MM.1S (cell line): ENCODE data around the gene DIPK1C.

ENCODE experiments used
- DNase-seq: peaks from one replicate; pipeline ENCODE4 v3.0.0-alpha.2; 2015
- H2AFZ ChIP-seq: fragments of 300-600 bp; sonication (generic); 2 replicates; pipeline ENCODE4 v1.6.0; 2016; ENCODE audit warnings: antibody characterized with exemption, low read length
- H3F3A ChIP-seq: fragments of 300-600 bp; sonication (generic); 2 replicates; pipeline ENCODE4 v1.6.1; 2016; ENCODE audit warnings: mild to moderate bottlenecking, antibody characterized with exemption, low read length, moderate library complexity, mixed read lengths; ENCODE audit not compliant: insufficient read depth
- H3K27ac ChIP-seq: fragments of 300-600 bp; sonication (generic); 2 replicates; pipeline ENCODE4 v1.5.1; 2016; ENCODE audit warnings: mild to moderate bottlenecking, low read length
- H3K27me3 ChIP-seq: fragments of 300-600 bp; sonication (generic); replicated peaks from 2 replicates; pipeline ENCODE4 v1.6.0; 2016; ENCODE audit warnings: low read length; ENCODE audit not compliant: insufficient read depth
- H3K36me3 ChIP-seq: fragments of 300-600 bp; sonication (generic); replicated peaks from 2 replicates; pipeline ENCODE4 v1.6.1; 2016; ENCODE audit warnings: mild to moderate bottlenecking, low read length, mixed read lengths; ENCODE audit not compliant: insufficient read depth
- H3K4me1 ChIP-seq: fragments of 300-600 bp; sonication (generic); 2 replicates; pipeline ENCODE4 v1.6.1; 2016; ENCODE audit warnings: low read length, mixed read lengths
- H3K4me2 ChIP-seq: fragments of 300-600 bp; sonication (generic); 2 replicates; pipeline ENCODE4 v1.6.0; 2016; ENCODE audit warnings: low read depth, low read length
- H3K4me3 ChIP-seq: fragments of 300-600 bp; sonication (generic); 2 replicates; pipeline ENCODE4 v1.5.1; 2016; ENCODE audit warnings: low read length, mixed read lengths
- H3K79me2 ChIP-seq: fragments of 300-600 bp; sonication (generic); 2 replicates; pipeline ENCODE4 v1.6.1; 2016; ENCODE audit warnings: mixed run types, low read length, mixed read lengths
- H3K9ac ChIP-seq: fragments of 300-600 bp; sonication (generic); 2 replicates; pipeline ENCODE4 v1.6.1; 2016; ENCODE audit warnings: low read length, mixed read lengths
- H3K9me2 ChIP-seq: fragments of 300-600 bp; sonication (generic); replicated peaks from 2 replicates; pipeline ENCODE4 v1.6.1; 2016; ENCODE audit warnings: mild to moderate bottlenecking, low read length, mixed read lengths; ENCODE audit not compliant: insufficient read depth
- H3K9me3 ChIP-seq: fragments of 300-600 bp; sonication (generic); replicated peaks from 2 replicates; pipeline ENCODE4 v1.6.1; 2016; ENCODE audit warnings: mild to moderate bottlenecking, low read length, mixed read lengths; ENCODE audit not compliant: insufficient read depth
- H4K20me1 ChIP-seq: fragments of 300-600 bp; sonication (generic); 2 replicates; pipeline ENCODE4 v1.6.1; 2016; ENCODE audit warnings: mild to moderate bottlenecking, low read length, moderate library complexity, mixed read lengths; ENCODE audit not compliant: insufficient read depth
- CTCF ChIP-seq: fragments of 300-600 bp; sonication (generic); IDR thresholded peaks from 2 replicates; pipeline ENCODE4 v1.5.1; 2016; ENCODE audit warnings: antibody characterized with exemption, low read length, mixed read lengths
- EZH2 ChIP-seq: fragments of 300-600 bp; sonication (generic); optimal IDR thresholded peaks from 2 replicates; pipeline ENCODE3; 2017; ENCODE audit warnings: low read depth, mild to moderate bottlenecking, antibody characterized with exemption, low read length, mixed read lengths
- EZH2phosphoT487 ChIP-seq: fragments of 300-600 bp; sonication (generic); IDR thresholded peaks from 2 replicates; pipeline ENCODE4 v1.6.1; 2018; ENCODE audit warnings: antibody characterized with exemption, low read length

The DIPK1C gene

GRCh38 chr18:74450626-74451025 lies 6.5 kb downstream of the DIPK1C start:
- no peak overlapping the region for H3K27ac ChIP-seq

GRCh38 chr18:74447404-74448152 lies 9.5 kb downstream of the DIPK1C start:
- TF ChIP-seq CTCF (no peak), EZH2phosphoT487 (no peak), EZH2 (no peak)
- Histone ChIP-seq H3K79me2 (no peaks in the 10 kb centered on the region), H3K9me2 (no peaks in the 10 kb centered on the region), H3K4me1 (no peaks in the 10 kb centered on the region), H3K4me2 (no peak overlapping the region), H3F3A (no peaks in the 10 kb centered on the region), H3K9ac (no peak overlapping the region), H2AFZ (no peak overlapping the region), H3K27ac (no peak overlapping the region), H3K27me3 (no peaks in the 10 kb centered on the region), H3K36me3 (no peaks in the 10 kb centered on the region), H3K4me3 (no peak overlapping the region), H3K9me3 (no peaks in the 10 kb centered on the region), H4K20me1 (no peaks in the 10 kb centered on the region)
- DNase-seq = no peak

More at GRCh38 chr18:74450626-74451025, 6.5 kb downstream of the DIPK1C start:
- no peak overlapping the region for H3K4me2 ChIP-seq
- H3K9ac ChIP-seq = no peak overlapping the region
- no peaks in the 10 kb centered on the region for H3K27me3 ChIP-seq
- no peaks in the 10 kb centered on the region for H3K9me2 ChIP-seq
- no peaks in the 10 kb centered on the region for H3K4me1 ChIP-seq
- no peak overlapping the region for H3K4me3 ChIP-seq
- H4K20me1 ChIP-seq = no peaks in the 10 kb centered on the region
- H3K36me3 ChIP-seq = no peaks in the 10 kb centered on the region
- H3K9me3 ChIP-seq = no peaks in the 10 kb centered on the region
- no peak overlapping the region for H2AFZ ChIP-seq
- no peak for DNase-seq
- no peaks in the 10 kb centered on the region for H3K79me2 ChIP-seq
- TF ChIP-seq EZH2phosphoT487 (no peak), CTCF (no peak), EZH2 (no peak)
- no peaks in the 10 kb centered on the region for H3F3A ChIP-seq

GRCh38 chr18:74446631-74447403 lies 10.3 kb downstream of the DIPK1C start:
- no peak for DNase-seq
- Histone ChIP-seq H3K27me3 (no peaks in the 10 kb centered on the region), H3K9me3 (no peaks in the 10 kb centered on the region), H2AFZ (no peak overlapping the region), H3K4me2 (no peak overlapping the region), H3K9me2 (no peaks in the 10 kb centered on the region), H3K27ac (no peak overlapping the region), H4K20me1 (no peaks in the 10 kb centered on the region), H3F3A (no peaks in the 10 kb centered on the region), H3K79me2 (no peaks in the 10 kb centered on the region), H3K36me3 (no peaks in the 10 kb centered on the region), H3K4me1 (no peaks in the 10 kb centered on the region), H3K4me3 (no peak overlapping the region), H3K9ac (no peak overlapping the region)
- no peak for TF ChIP-seq EZH2
- TF ChIP-seq EZH2phosphoT487 = no peak
- no peak for TF ChIP-seq CTCF
